SU-DHL-6 (cell line): ENCODE data around the gene TEX22.
"Not testable (repeated sequence)": the region's sequence is repeated elsewhere in the genome, so short reads cannot be mapped to it uniquely, and the experiment has no call there.

Experiments used
- H2AFZ ChIP-seq: fragments of 200-600 bp; sonication (generic); 2 replicates; pipeline ENCODE4 v1.6.1; 2014; ENCODE audit warnings: low read depth, mild to moderate bottlenecking, moderate library complexity, mixed read lengths, antibody characterized with exemption, low read length; ENCODE audit not compliant: severe bottlenecking
- H3F3A ChIP-seq: fragments of 200-600 bp; shearing (Covaris generic); 2 replicates; pipeline ENCODE4 v1.6.0; 2016; ENCODE audit warnings: antibody characterized with exemption, mild to moderate bottlenecking; ENCODE audit not compliant: insufficient read depth
- H3K27ac ChIP-seq: fragments of 200-600 bp; sonication (generic); 2 replicates; pipeline ENCODE4 v1.5.1; 2016; ENCODE audit warnings: low read depth, mild to moderate bottlenecking, low read length, moderate library complexity, mixed read lengths
- H3K27me3 ChIP-seq: fragments of 200-600 bp; sonication (generic), shearing (Covaris generic); 2 replicates; pipeline ENCODE4 v1.6.0; 2014; ENCODE audit warnings: mild to moderate bottlenecking, low read length
- H3K36me3 ChIP-seq: fragments of 200-600 bp; sonication (generic); 2 replicates; pipeline ENCODE4 v1.6.1; 2014; ENCODE audit warnings: mild to moderate bottlenecking, low read length, mixed read lengths
- H3K4me2 ChIP-seq: fragments of 300-600, 200-600 bp; shearing (Covaris generic), sonication (generic); 2 replicates; pipeline ENCODE4 v1.6.0; 2014; ENCODE audit warnings: low read length, low read depth, mild to moderate bottlenecking; ENCODE audit not compliant: poor library complexity, severe bottlenecking
- H3K4me3 ChIP-seq: fragments of 200-600 bp; sonication (generic); 2 replicates; pipeline ENCODE4 v1.5.1; 2014; ENCODE audit warnings: antibody characterized with exemption, low read length, mild to moderate bottlenecking, mixed read lengths; ENCODE audit not compliant: insufficient read depth, poor library complexity, severe bottlenecking
- H3K79me2 ChIP-seq: fragments of 200-600 bp; sonication (generic); 2 replicates; pipeline ENCODE4 v1.6.1; 2014; ENCODE audit warnings: mild to moderate bottlenecking, low read length, moderate library complexity; ENCODE audit not compliant: insufficient read depth
- H3K9ac ChIP-seq: fragments of 200-600 bp; sonication (generic); 2 replicates; pipeline ENCODE4 v1.7.0; 2014; ENCODE audit warnings: mild to moderate bottlenecking, low read length
- H3K9me2 ChIP-seq: fragments of 200-600 bp; sonication (generic); replicated peaks from 2 replicates; pipeline ENCODE4 v1.6.1; 2014; ENCODE audit warnings: low read length; ENCODE audit not compliant: insufficient read depth
- H3K9me3 ChIP-seq: fragments of 200-600 bp; sonication (generic); 2 replicates; pipeline ENCODE4 v1.6.1; 2014; ENCODE audit warnings: low read length, mixed read lengths; ENCODE audit not compliant: insufficient read depth
- H4K20me1 ChIP-seq: fragments of 200-600 bp; sonication (generic); 2 replicates; pipeline ENCODE4 v1.6.1; 2014; ENCODE audit warnings: low read depth, mild to moderate bottlenecking, antibody characterized with exemption, low read length, moderate library complexity, mixed read lengths
- CTCF ChIP-seq: fragments of 200-600 bp; sonication (generic); IDR thresholded peaks from one replicate; pipeline ENCODE4 v1.5.1; 2017; ENCODE audit warnings: antibody characterized with exemption, mild to moderate bottlenecking, low read length, moderate library complexity; ENCODE audit not compliant: insufficient read depth, poor library complexity, severe bottlenecking
- EZH2phosphoT487 ChIP-seq: fragments of 200-600 bp; sonication (generic), shearing (Covaris generic); conservative IDR thresholded peaks from 2 replicates; pipeline ENCODE4 v1.6.1; 2018; ENCODE audit warnings: mild to moderate bottlenecking, antibody characterized with exemption, low read length, moderate library complexity, mixed read lengths

The TEX22 gene

GRCh38 chr14:105358140-105358846, 40.0 kb upstream of the TEX22 start:
- Histone ChIP-seq H3K4me2 (no peak overlapping the region), H3K4me3 (no peak overlapping the region), H3K9me2 (no peaks in the 10 kb centered on the region), H2AFZ (no peak overlapping the region), H3K27me3 (no peaks in the 10 kb centered on the region), H3K36me3 (no peaks in the 10 kb centered on the region), H3F3A (no peaks in the 10 kb centered on the region), H4K20me1 (no peaks in the 10 kb centered on the region), H3K9ac (no peak overlapping the region), H3K79me2 (no peaks in the 10 kb centered on the region), H3K9me3 (no peaks in the 10 kb centered on the region), H3K27ac (no peak overlapping the region)
- TF ChIP-seq EZH2phosphoT487 (no peak), CTCF (no peak)

- Histone ChIP-seq H3K36me3 (no peaks in the 10 kb centered on the region), H3K27ac (no peak overlapping the region), H3K4me3 (no peak overlapping the region), H3F3A (peaks cover 6% of the 10 kb centered on the region; the same call in 1 of the 2 replicates), H3K4me2 (no peak overlapping the region), H3K9me3 (no peaks in the 10 kb centered on the region), H3K79me2 (no peaks in the 10 kb centered on the region), H3K27me3 (no peaks in the 10 kb centered on the region), H3K9me2 (no peaks in the 10 kb centered on the region), H3K9ac (no peak overlapping the region), H2AFZ (no peak overlapping the region), H4K20me1 (no peaks in the 10 kb centered on the region)
- no peak for TF ChIP-seq EZH2phosphoT487
- TF ChIP-seq CTCF, result no peak
Measured at GRCh38 chr14:105358943-105359342, 39.4 kb upstream of the TEX22 start.

GRCh38 chr14:105361412-105361811, 36.9 kb upstream of the TEX22 start:
- not testable (repeated sequence) for H3K9me3 ChIP-seq, H3K27ac ChIP-seq, H3K79me2 ChIP-seq, H4K20me1 ChIP-seq, H3K9ac ChIP-seq, H3K4me3 ChIP-seq, H3K36me3 ChIP-seq, H3K27me3 ChIP-seq, H3K9me2 ChIP-seq, H3K4me2 ChIP-seq, H3F3A ChIP-seq, H2AFZ ChIP-seq

DNA sequence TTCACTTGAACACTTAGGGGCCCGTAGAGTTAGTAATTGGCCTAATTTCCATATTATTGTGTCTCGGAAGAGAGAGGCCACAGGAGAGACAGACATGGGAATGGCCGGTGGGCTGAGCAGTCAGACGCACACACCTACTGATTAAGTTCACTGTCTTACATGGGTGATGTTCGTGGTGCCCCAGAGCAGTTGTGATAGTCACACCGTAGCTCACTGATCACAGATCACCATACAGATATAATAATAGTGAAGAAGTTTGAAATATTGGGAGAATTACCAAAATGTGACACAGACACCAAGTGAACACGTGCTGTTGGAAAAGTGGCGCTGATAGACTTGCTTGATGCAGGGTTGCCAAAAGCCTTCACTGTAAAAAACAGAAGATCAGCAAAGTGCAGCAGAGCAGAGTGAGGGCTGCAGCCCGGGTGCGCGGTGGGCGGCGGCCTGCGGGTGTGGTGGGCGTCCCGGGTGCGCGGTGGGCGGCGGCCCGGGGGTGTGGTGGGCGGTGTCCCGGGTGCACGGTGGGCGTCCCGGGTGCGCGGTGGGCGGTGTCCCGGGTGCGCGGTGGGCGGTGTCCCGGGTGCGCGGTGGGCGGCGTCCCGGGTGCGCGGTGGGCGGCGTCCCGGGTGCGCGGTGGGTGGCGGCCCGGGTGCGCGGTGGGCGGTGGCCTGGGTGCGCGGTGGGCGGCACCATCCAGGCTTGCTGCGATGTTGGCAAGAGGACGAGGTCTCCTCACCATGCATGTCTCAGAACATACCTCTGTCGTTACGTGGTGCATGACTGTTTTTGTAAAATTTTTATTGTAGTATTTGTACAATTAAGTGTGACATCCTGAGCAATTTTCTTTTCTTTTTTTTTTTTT, 34.3 kb upstream of the TEX22 start:
- Histone ChIP-seq H3K27me3 (no peaks in the 10 kb centered on the region), H3F3A (peaks cover 7% of the 10 kb centered on the region; the same call in 1 of the 2 replicates), H3K79me2 (no peaks in the 10 kb centered on the region), H3K9me2 (no peaks in the 10 kb centered on the region), H3K36me3 (no peaks in the 10 kb centered on the region), H3K9me3 (no peaks in the 10 kb centered on the region), H3K4me2 (peak overlapping the region; percentile 63), H3K9ac (no peak overlapping the region), H2AFZ (no peak overlapping the region), H3K4me3 (peak overlapping the region; percentile 30), H4K20me1 (no peaks in the 10 kb centered on the region), H3K27ac (no peak overlapping the region)
- TF ChIP-seq EZH2phosphoT487, result no peak
- no peak for TF ChIP-seq CTCF
